CD4-positive, alpha-beta T cell (primary cell): ENCODE measurements around the gene CD63. TPM values are rescaled to one million over a fixed set of nuclear protein-coding genes. Genes with fewer than 3 reads are reported as not detected.
A peak's percentile ranks its signal among the peaks of the same experiment; 100 is the strongest.

Experiments
- ATAC-seq: fragments of 200-7000 bp; cut with Tn5 transposase; one replicate; pipeline ENCODE4 v1.10.0; 2022; ENCODE audit warnings: mild to moderate bottlenecking; ENCODE audit not compliant: poor library complexity
- CTCF ChIA-PET: fragments of 350-600 bp; sonication (Branson Sonifier 250); formaldehyde crosslinking; loops from one replicate; lab custom pipeline; 2021; ENCODE audit warnings: antibody characterized with exemption, inconsistent platforms; lab: Charles Lee
- POLR2A ChIA-PET: fragments of 350-600 bp; sonication (Branson Sonifier 250); formaldehyde crosslinking; loops from one replicate; lab custom pipeline; 2021; ENCODE audit warnings: antibody characterized with exemption, inconsistent platforms; lab: Charles Lee
- DNase-seq, 14 experiments: peaks; one replicate each; pipeline ENCODE4 v3.0.0-alpha.2; 2013 to 2020; ENCODE audit warnings: mixed read lengths in 2 of 14
- H3K27ac ChIP-seq, 2 donors: one replicate each; pipeline versions ENCODE4 v1.5.1 to v1.7.0; 2013; ENCODE audit warnings: low read length in 2 of 2, low read depth in 1 of 2, mild to moderate bottlenecking in 1 of 2
- H3K27me3 ChIP-seq, 2 experiments: 1 replicate in 1 of 2; 2 replicates in 1 of 2; pipeline versions ENCODE4 v1.6.1 to v1.7.0; 2013; ENCODE audit warnings: low read length in 2 of 2, control low read depth in 1 of 2, mild to moderate bottlenecking in 1 of 2, moderate library complexity in 1 of 2; ENCODE audit not compliant: insufficient read depth in 2 of 2, control insufficient read depth in 1 of 2
- H3K36me3 ChIP-seq: one replicate; pipeline ENCODE4 v1.6.1; 2013; ENCODE audit warnings: low read length, control low read depth; ENCODE audit not compliant: insufficient read depth
- H3K4me1 ChIP-seq: one replicate; pipeline ENCODE4 v1.6.1; 2013; ENCODE audit warnings: low read length, control low read depth; ENCODE audit not compliant: insufficient read depth
- H3K4me3 ChIP-seq: one replicate; pipeline ENCODE4 v1.5.1; 2013; ENCODE audit warnings: mild to moderate bottlenecking, low read length, moderate library complexity
- H3K9me3 ChIP-seq, 2 experiments: 1 replicate in 1 of 2; 2 replicates in 1 of 2; pipeline versions ENCODE4 v1.6.1 to v1.7.0; 2013; ENCODE audit warnings: low read length in 2 of 2, mild to moderate bottlenecking in 2 of 2, control low read depth in 1 of 2, moderate library complexity in 1 of 2; ENCODE audit not compliant: control insufficient read depth in 1 of 2, insufficient read depth in 1 of 2
- H3K27ac Mint-ChIP-seq: one replicate; pipeline ENCODE4 v1.8.0; 2020; ENCODE audit warnings: mixed read lengths
- H3K27me3 Mint-ChIP-seq: one replicate; pipeline ENCODE4 v1.8.0; 2021; ENCODE audit warnings: mixed read lengths
- H3K36me3 Mint-ChIP-seq: one replicate; pipeline ENCODE4 v1.8.0; 2021; ENCODE audit warnings: low read depth, mixed read lengths
- H3K4me1 Mint-ChIP-seq: one replicate; pipeline ENCODE4 v1.8.0; 2021; ENCODE audit warnings: low read depth, mixed read lengths
- H3K4me3 Mint-ChIP-seq: one replicate; pipeline ENCODE4 v1.8.0; 2020; ENCODE audit warnings: mild to moderate bottlenecking, mixed read lengths
- H3K9me3 Mint-ChIP-seq: one replicate; pipeline ENCODE4 v1.8.0; 2020; ENCODE audit warnings: mixed read lengths
- intact Hi-C, 2 experiments: fragments of 100-400 bp; cut with DNase I in 1 of 2; cut with micrococcal nuclease in 1 of 2; formaldehyde crosslinking; loops; one replicate each; pipeline versions ENCODE4 v1.15.1 to v1.9.0; 2023 to 2025; cut with DNase I, micrococcal nuclease
- total RNA-seq, 174 experiments: library from RNA in 2 of 174; stranded (reverse) in 2 of 174; gene quantifications; one replicate each; pipeline ENCODE4 v1.2.3 and lab custom pipeline; 2021 to 2026
- TF ChIP-seq, protein P1 (sequence below): fragments of 200-600 bp; IDR thresholded peaks from one replicate; pipeline ENCODE4 v1.8.0; 2022; ENCODE audit warnings: antibody characterized with exemption, mild to moderate bottlenecking

The CD63 gene
- total RNA-seq, 2 experiments from 2014 or later: 34.0 to 36.4 TPM

DNA sequence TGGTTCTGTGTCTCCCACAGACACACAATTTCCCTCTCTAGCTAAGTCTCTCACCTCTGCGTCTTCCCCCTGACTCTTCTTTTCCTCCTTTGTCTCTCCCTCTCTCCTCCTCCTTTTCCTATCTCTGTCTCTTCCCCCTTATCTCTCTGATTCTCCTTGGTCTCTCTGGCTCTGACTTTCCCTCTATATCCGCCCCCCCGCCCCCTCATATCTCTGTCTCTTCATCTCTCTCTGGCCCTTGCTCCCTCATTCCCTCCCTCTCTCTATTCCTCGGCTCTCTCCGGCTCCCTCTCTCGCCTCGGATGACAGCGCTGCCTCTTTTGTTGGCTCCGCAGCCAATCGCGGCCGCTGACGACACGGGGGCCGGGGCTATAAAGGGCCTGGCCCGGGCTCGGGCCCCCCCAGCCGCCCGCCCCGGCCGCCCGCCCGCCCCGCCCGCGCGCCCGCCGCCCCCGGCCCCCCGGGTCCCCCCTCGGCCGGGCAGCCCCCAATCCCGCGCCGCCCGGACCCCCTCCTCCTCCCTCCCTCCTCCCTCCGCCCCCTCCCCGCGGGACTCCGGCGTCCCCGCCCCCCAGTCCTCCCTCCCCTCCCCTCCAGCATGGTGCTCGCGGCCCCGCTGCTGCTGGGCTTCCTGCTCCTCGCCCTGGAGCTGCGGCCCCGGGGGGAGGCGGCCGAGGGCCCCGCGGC is 14.1 kb upstream of the CD63 start, which contains the start of gene GDF11:
Gene GDF11, plus strand, starts transcription at position 404 of the 687 bp plus-strand sequence. Its CDS starts 195 bp downstream, at position 599.
- peak within 1 kb of the TSS; percentile 95 for H3K4me3 Mint-ChIP-seq
- POLR2A ChIA-PET: interaction anchor here (0.7 to 3.9 kb wide), 13 partner anchors 12 to 447 kb away, joined by 3 to 31 read pairs (median 4); partner anchors contain the start of genes DNAJC14, ORMDL2, SARNP and SMARCC2
- no peaks in the 10 kb centered on the region for H3K9me3 ChIP-seq
- peaks cover 43% of the 10 kb centered on the region for H3K4me1 ChIP-seq
- H3K27ac Mint-ChIP-seq: peak within 1 kb of the TSS; percentile 85
- no peaks in the 10 kb centered on the region for H3K36me3 ChIP-seq
- H3K4me1 Mint-ChIP-seq: peaks cover 55% of the 10 kb centered on the region
- TF ChIP-seq, protein P1, sequence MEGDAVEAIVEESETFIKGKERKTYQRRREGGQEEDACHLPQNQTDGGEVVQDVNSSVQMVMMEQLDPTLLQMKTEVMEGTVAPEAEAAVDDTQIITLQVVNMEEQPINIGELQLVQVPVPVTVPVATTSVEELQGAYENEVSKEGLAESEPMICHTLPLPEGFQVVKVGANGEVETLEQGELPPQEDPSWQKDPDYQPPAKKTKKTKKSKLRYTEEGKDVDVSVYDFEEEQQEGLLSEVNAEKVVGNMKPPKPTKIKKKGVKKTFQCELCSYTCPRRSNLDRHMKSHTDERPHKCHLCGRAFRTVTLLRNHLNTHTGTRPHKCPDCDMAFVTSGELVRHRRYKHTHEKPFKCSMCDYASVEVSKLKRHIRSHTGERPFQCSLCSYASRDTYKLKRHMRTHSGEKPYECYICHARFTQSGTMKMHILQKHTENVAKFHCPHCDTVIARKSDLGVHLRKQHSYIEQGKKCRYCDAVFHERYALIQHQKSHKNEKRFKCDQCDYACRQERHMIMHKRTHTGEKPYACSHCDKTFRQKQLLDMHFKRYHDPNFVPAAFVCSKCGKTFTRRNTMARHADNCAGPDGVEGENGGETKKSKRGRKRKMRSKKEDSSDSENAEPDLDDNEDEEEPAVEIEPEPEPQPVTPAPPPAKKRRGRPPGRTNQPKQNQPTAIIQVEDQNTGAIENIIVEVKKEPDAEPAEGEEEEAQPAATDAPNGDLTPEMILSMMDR: no peak
- no peaks in the 10 kb centered on the region for H3K9me3 Mint-ChIP-seq
- peak; percentile 65 for ATAC-seq
- intact Hi-C loops: loop anchor here in 1 of 2 experiments (2.0 to 10.0 kb wide), 7 partner anchors 54 to 722 kb away; partner anchors contain the start of genes ESYT1, ORMDL2, RPS26 and SARNP
- CTCF ChIA-PET: interaction anchor here (1.0 to 1.5 kb wide), 3 partner anchors 18 to 198 kb away, joined by 3 to 8 read pairs (median 6); partner anchors contain the start of genes ORMDL2 and SARNP
- DNase-seq: peak; percentile 44 to 87 (median 68)
- H3K27me3 Mint-ChIP-seq: no peaks in the 10 kb centered on the region
- peaks cover 1% of the 10 kb centered on the region for H3K36me3 Mint-ChIP-seq
- peak within 1 kb of the TSS; percentile 38 to 57 for H3K27ac ChIP-seq
- peak within 1 kb of the TSS; percentile 89 for H3K4me3 ChIP-seq
- H3K27me3 ChIP-seq: no peaks in the 10 kb centered on the region

DNA sequence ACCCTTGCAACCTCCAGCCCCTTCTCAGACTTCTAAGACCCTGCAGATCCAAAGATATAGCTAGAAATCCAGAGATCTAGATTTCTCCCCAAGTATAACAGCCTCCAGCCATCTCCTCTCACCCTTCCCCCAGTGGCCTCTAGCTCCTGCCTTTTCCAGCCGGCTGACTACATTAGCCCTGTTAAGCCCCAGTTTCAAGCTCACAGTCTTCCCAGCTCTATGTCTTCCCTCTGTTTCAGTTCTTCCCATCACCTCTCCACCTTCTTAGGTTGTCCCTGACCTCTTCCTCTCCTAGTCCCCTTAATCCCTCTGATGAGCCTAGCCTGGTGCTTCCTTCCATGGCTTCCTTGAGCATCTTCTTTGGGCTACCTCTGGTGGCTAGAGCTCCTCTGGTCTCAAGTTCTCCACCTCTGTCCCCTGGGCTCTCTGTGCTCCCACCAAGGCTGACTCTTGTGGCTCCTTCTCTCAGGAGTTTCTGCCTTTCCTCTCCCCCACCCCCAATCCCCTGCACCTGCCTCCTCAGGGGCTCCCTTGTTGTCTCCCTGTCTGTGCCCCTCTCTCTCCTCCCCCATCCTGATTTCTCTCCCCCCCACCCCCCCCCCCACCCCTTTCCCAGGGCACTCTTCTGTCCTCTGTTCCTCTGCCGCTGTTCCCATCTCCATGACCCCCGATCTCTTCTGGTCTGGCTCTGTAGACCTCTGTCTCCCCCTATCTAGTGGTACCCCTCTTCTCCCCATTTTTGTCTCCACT is 13.3 kb upstream of the CD63 start:
- POLR2A ChIA-PET: interaction anchor here (0.9 to 3.9 kb wide), 4 partner anchors 18 to 447 kb away, joined by 3 to 31 read pairs (median 3); partner anchors contain the start of genes ORMDL2, SARNP and SMARCC2
- H3K27ac Mint-ChIP-seq: peak overlapping the region; percentile 68

More for the DNA sequence above, 13.3 kb upstream of the CD63 start:
- peak overlapping the region; percentile 38 to 57 for H3K27ac ChIP-seq
- Mint-ChIP-seq H3K27me3 (no peaks in the 10 kb centered on the region), H3K4me3 (peak overlapping the region; percentile 88), H3K36me3 (no peaks in the 10 kb centered on the region), H3K4me1 (peaks cover 55% of the 10 kb centered on the region), H3K9me3 (no peaks in the 10 kb centered on the region)
- DNase-seq (peak in 1 of 14 experiments; percentile 28), ATAC-seq (no peak)
- no peaks in the 10 kb centered on the region for H3K9me3 ChIP-seq
- TF ChIP-seq, protein P1: no peak
- CTCF ChIA-PET: interaction anchor here (1.0 to 1.5 kb wide), 2 partner anchors 13 to 198 kb away, joined by 3 to 4 read pairs; partner anchors contain the start of gene CD63
- H3K27me3 ChIP-seq: no peaks in the 10 kb centered on the region
- H3K36me3 ChIP-seq: no peaks in the 10 kb centered on the region
- intact Hi-C loops: loop anchor here in 1 of 2 experiments (2.0 to 10.0 kb wide), 7 partner anchors 55 to 723 kb away; partner anchors contain the start of genes ESYT1, ORMDL2, RPS26 and SARNP
- H3K4me1 ChIP-seq: peaks cover 51% of the 10 kb centered on the region
- peak overlapping the region; percentile 47 for H3K4me3 ChIP-seq
